ENCODE measurements around the gene RCC1.

DNA sequence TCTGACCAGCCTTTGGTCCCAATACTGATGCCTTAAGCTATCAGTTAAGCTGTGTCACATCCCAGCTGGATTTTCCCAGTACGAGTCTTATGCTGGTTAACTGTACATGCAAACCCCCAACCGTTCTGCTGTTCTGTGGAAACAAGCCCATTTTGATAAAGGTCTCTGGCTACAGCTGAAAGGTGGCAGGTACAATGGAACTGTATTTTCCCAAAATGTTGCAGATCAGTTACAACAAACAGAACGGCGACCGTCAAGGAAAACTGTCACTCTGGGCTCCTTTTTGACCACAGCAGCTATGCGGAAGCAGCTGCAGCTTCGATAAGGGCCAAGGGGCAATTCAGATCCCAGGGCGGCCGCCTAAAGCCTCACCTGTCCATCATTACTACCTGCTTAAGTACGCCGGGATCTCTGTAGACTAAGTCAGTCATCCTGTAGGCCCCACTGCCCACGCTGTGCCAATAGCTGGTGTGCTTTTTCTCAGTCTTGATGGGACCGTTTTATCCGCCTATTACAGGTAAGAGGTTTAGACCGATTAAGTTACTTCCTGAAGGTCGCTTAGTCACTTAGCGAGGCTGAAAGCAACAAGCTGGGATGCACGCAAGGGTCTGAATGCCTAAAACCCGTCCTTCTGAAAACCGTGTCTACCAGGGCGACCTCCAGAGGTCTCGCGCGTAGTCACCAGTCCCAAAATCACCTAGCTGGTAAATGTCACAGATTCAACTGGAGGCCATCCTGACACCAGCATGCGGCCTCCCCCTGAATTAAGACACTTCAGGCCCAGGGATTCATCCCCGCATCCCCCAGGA is 75.1 kb downstream of the RCC1 start:
- TF ChIP-seq EP300 (IDR thresholded peaks at IDR 0.05) (no peak), POLR2A (IDR thresholded peaks at IDR 0.05) (no peak)
- TF ChIP-seq, protein P1, sequence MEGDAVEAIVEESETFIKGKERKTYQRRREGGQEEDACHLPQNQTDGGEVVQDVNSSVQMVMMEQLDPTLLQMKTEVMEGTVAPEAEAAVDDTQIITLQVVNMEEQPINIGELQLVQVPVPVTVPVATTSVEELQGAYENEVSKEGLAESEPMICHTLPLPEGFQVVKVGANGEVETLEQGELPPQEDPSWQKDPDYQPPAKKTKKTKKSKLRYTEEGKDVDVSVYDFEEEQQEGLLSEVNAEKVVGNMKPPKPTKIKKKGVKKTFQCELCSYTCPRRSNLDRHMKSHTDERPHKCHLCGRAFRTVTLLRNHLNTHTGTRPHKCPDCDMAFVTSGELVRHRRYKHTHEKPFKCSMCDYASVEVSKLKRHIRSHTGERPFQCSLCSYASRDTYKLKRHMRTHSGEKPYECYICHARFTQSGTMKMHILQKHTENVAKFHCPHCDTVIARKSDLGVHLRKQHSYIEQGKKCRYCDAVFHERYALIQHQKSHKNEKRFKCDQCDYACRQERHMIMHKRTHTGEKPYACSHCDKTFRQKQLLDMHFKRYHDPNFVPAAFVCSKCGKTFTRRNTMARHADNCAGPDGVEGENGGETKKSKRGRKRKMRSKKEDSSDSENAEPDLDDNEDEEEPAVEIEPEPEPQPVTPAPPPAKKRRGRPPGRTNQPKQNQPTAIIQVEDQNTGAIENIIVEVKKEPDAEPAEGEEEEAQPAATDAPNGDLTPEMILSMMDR (IDR thresholded peaks at IDR 0.05), result peak in 1 of 7 experiments; percentile 4

Data from stomach (tissue), 4 donors.